GM13976 (cell line): ENCODE measurements around the gene DDX1.

Experiments used
- DNase-seq: peaks from one replicate; pipeline ENCODE4 v3.0.0; 2012; ENCODE audit warnings: low spot score
- in situ Hi-C: fragments of 300-500 bp; cut with MboI; formaldehyde crosslinking; loops from one replicate; pipeline ENCODE4 v1.12.0; 2022; ENCODE audit warnings: low sequenced_read_pairs, mixed read lengths, inconsistent platforms; ENCODE audit not compliant: unreplicated experiment
- TF ChIP-seq, protein P1 (sequence below): IDR thresholded peaks from 2 replicates; pipeline ENCODE4 v1.5.1; 2012; ENCODE audit warnings: borderline replicate concordance, mild to moderate bottlenecking; ENCODE audit not compliant: insufficient read depth; ENCODE audit errors: extremely low read depth, missing control alignments, control extremely low read depth

DDX1 gene

DNA sequence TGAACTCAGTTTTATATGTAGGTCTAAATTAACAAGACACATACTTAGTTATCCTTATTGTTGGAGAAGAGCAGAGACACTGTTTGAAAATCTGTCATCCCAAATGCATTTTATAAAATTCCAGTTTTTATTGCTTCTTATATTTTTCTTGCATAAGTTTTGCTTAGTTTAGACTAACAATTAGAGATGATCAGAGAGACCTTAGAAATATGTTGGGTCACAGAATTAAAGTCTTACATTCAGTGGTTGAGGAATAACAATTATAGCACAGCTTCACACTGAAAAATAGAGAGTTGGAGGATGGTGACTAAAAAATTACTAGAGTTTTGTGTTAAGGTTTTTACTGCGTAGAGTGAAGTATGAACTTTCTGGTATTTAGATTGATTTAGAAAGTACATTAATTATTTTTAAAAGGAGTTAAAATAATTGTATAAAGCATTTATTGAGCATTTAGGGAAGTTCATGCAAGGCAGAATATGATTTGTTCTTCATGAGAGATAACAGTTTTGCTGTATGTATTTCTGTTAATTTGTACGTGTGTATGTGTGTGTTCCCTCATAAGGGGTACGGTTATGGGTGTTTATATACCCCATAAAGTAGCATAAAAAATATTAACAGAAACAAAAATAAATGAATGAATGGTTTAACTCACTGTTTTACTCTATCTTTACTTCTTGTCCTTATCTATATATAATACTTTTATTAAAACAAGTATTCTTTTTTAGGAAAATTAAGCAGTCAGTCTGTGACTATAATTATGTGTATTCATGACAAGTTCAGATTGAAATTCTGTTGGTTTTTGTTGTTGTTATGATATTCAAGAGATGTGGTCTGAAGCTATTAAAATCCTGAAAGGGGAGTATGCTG is 31.2 kb downstream of the DDX1 start:
- DNase-seq, result no peak
- in situ Hi-C loops, result no loop called here
- TF ChIP-seq, protein P1, sequence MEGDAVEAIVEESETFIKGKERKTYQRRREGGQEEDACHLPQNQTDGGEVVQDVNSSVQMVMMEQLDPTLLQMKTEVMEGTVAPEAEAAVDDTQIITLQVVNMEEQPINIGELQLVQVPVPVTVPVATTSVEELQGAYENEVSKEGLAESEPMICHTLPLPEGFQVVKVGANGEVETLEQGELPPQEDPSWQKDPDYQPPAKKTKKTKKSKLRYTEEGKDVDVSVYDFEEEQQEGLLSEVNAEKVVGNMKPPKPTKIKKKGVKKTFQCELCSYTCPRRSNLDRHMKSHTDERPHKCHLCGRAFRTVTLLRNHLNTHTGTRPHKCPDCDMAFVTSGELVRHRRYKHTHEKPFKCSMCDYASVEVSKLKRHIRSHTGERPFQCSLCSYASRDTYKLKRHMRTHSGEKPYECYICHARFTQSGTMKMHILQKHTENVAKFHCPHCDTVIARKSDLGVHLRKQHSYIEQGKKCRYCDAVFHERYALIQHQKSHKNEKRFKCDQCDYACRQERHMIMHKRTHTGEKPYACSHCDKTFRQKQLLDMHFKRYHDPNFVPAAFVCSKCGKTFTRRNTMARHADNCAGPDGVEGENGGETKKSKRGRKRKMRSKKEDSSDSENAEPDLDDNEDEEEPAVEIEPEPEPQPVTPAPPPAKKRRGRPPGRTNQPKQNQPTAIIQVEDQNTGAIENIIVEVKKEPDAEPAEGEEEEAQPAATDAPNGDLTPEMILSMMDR, result no peak

GRCh38 chr2:15623481-15623796 is 31.8 kb downstream of the DDX1 start:
- no peak for DNase-seq
- TF ChIP-seq, protein P1, result no peak
- in situ Hi-C loops, result no loop called here

GRCh38 chr2:15623898-15624541 is 32.4 kb downstream of the DDX1 start:
- in situ Hi-C loops, result no loop called here
- DNase-seq, result no peak
- TF ChIP-seq, protein P1, result no peak

DNA sequence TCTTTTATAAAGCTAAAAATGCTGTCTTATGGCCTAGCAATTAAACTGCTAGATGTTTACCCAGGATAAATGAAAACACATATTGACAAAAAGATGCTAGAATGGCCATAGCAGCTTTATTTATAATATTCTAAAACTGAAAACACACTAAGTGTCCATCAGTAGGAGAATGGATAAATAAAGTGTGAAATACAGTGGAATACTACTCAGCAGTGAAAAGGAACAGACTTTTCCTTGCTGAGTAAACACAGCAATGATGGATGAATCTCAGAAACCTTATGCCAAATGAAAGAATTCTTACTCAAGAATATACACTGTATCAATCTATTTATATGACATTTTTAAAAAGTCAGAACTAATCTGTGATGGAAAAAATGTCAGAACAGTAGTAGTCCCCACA is 33.2 kb downstream of the DDX1 start:
- DNase-seq, result no peak
- in situ Hi-C loops, result no loop called here
- TF ChIP-seq, protein P1, result no peak

DNA sequence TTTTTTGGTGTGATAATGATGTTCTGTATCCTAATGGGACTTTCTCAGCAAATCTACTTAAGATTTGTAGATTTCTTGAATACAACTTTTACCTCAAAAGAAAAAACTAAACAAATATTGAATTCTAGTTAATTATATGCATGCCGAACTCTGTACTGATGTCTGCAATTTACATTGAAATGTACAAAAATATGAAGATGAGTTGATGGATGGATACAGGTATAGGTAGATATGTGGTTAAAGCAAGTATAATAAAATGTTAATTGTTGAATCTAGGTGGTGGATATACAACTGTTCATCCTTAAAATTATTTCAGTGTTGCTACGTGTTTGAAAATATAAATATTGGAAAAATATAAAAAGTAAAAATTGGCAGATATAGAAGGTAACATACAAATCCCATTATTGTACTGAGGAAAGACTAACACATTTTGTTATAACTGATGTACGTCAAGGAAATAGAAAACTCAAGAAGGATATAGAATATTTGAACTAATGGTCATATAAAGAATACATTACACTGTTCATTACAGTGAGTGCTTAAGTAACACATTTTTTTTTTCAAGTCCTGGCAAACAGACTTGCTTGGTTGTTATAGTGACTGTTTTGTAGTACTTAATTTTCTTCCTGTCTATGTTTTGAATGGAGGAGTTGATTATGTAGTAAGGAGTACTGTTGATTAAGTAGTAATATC is 33.8 kb downstream of the DDX1 start:
- DNase-seq, result no peak
- in situ Hi-C loops, result no loop called here
- TF ChIP-seq, protein P1, result no peak

GRCh38 chr2:15626126-15626525 is 34.5 kb downstream of the DDX1 start:
- no peak for DNase-seq
- in situ Hi-C loops, result no loop called here
- TF ChIP-seq, protein P1, result no peak
